Stimulated activated effector memory CD8-positive, alpha-beta T cell treated with anti-CD3 and anti-CD28 coated beads, Interleukin-12 subunit alpha, Interleukin-12 subunit beta, amount 100 ng/mL, for 72 hours (primary cell): ENCODE data around the gene GLS.
"Not testable (repeated sequence)": the region's sequence is repeated elsewhere in the genome, so short reads cannot be mapped to it uniquely, and the experiment has no call there.

Experiments used
- ATAC-seq: fragments of 150-1000 bp; cut with Tn5 transposase; 2 replicates; pipeline ENCODE4 v1.10.0; 2021
- DNase-seq, 2 donors: peaks; one replicate each; pipeline ENCODE4 v3.0.0; 2021 to 2022; ENCODE audit warnings: low spot score in 2 of 2
- H3K27ac Mint-ChIP-seq: one replicate; pipeline ENCODE4 v1.8.0; 2022; ENCODE audit warnings: mild to moderate bottlenecking, mixed read lengths
- H3K36me3 Mint-ChIP-seq: one replicate; pipeline ENCODE4 v1.8.0; 2022; ENCODE audit warnings: mild to moderate bottlenecking, mixed read lengths
- H3K4me1 Mint-ChIP-seq: one replicate; pipeline ENCODE4 v1.8.0; 2022; ENCODE audit warnings: mixed read lengths
- H3K4me3 Mint-ChIP-seq: one replicate; pipeline ENCODE4 v1.8.0; 2022; ENCODE audit warnings: mild to moderate bottlenecking, mixed read lengths
- H3K9me3 Mint-ChIP-seq: one replicate; pipeline ENCODE4 v1.8.0; 2022; ENCODE audit warnings: mixed read lengths

The GLS gene

DNA sequence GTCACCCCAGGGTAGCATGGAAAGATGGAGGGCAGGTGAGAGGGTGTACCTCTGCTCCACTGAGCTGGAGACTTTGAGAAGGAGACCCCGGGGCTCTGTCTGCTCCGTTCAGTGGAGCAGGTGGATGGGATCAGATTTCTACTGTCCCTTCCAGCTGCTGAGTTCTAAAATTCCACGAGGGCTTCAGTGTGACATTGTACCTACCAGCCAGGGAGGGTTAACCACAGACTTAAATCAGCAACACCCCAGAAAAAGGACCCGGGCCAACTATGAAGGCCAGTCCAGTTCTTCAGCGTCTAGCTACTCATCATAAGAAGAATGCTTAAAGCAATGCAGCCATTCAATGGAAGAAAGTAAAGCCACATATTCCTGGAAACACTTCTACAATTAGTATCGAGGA lies 109.5 kb downstream of the GLS start:
- Mint-ChIP-seq H3K36me3 (peaks cover 100% of the 10 kb centered on the region), H3K4me3 (no peak overlapping the region), H3K27ac (no peak overlapping the region), H3K9me3 (peaks cover 3% of the 10 kb centered on the region), H3K4me1 (peaks cover 21% of the 10 kb centered on the region)
- ATAC-seq (no peak), DNase-seq (no peak)

DNA sequence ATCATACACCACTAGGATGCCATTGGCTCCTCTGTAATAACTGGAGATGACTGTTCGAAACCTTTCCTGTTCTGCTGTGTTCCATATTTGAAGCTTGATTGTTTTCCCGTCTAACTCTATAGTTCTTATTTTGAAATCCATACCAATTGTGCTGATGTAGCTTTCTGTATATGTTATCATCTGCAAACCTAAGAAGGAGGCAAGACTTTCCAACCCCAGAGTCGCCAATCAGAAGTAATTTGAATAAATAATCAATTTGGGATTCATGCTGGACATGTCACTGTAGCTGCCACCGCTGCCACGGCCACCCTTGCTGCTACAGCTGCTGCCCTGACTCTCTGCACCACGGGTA lies 112.6 kb downstream of the GLS start:
- ATAC-seq (no peak), DNase-seq (no peak)
- Mint-ChIP-seq H3K9me3 (peaks cover 8% of the 10 kb centered on the region), H3K36me3 (peaks cover 100% of the 10 kb centered on the region), H3K4me1 (peaks cover 34% of the 10 kb centered on the region), H3K4me3 (no peak overlapping the region), H3K27ac (peak overlapping the region; percentile 83)

DNA sequence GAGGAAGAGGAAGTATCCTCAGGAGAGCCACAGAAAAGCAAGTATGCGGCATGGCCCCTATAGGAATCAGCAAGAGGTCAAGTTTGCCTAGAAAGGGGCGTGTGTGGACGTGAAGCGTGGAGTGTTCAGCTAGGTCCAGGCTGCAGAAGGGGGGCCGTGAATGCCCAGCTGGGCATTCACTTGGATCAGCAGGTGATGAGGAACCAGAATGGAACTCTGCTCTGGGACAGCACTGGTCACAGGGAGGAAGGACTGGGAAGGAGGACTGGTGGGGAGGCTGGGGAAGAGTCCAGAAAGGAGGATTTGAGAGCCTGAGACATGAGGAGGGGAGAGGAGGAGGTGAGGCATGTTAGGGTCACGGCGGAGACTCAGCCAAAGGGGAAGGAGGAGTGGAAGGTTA lies 113.5 kb downstream of the GLS start:
- no peak for DNase-seq
- Mint-ChIP-seq H3K4me1 (peaks cover 38% of the 10 kb centered on the region), H3K4me3 (no peak overlapping the region), H3K36me3 (peaks cover 100% of the 10 kb centered on the region), H3K9me3 (peaks cover 8% of the 10 kb centered on the region), H3K27ac (peak overlapping the region; percentile 83)
- no peak for ATAC-seq

DNA sequence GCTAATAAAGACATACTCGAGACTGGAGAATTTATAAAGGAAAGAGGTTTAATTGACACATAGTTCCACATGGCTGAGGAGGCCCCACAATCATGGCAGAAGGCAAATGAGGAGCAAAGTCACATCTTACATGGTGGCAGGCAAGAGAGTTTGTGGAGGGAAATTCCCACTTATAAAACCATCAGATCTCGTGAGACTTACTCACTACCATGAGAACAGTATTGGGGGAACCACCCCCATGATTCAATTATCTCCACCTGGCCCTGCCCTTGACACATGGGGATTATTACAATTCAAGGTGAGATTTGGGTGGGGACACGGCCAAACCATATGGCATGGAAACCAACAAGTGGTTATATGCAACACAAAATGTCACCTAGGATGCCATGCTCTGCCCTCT lies 114.7 kb downstream of the GLS start:
- Mint-ChIP-seq H3K4me1 (peaks cover 50% of the 10 kb centered on the region), H3K36me3 (peaks cover 100% of the 10 kb centered on the region), H3K27ac (peak overlapping the region; percentile 83)
- not testable (repeated sequence) for ATAC-seq, DNase-seq, H3K9me3 Mint-ChIP-seq, H3K4me3 Mint-ChIP-seq

DNA sequence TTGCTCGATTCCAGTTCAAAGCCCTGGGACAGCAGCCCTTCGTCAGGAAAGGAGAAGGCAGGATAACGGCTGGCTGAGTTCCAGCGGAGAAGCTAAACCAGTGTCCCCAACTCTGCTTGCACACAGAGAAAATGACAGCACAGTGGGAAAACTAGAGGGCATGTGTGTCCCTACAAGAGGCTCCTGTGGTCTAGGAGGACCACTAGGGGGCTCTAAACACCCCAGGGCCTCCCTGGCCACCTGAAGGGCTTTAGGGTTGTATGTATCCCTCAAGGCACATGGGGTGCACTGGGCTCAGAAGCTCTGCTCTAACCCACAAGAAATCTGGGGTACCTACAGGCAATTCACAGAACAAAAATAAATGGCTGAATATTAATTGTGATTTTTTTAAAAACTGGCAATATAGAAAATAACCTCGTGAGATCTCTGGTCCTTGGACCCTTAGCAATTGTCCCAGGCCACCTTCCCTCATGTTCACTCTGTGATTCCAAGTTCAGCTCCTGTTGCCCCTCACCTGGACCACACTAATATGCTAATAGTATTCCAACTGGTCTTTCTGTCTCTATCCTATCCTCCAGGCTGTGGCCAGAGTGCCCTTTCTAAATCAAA lies 115.8 kb downstream of the GLS start:
- Mint-ChIP-seq H3K36me3 (peaks cover 100% of the 10 kb centered on the region), H3K4me3 (no peak overlapping the region), H3K27ac (peak overlapping the region; percentile 83), H3K9me3 (peaks cover 8% of the 10 kb centered on the region), H3K4me1 (peaks cover 61% of the 10 kb centered on the region)
- DNase-seq (no peak), ATAC-seq (peak; percentile 50)

DNA sequence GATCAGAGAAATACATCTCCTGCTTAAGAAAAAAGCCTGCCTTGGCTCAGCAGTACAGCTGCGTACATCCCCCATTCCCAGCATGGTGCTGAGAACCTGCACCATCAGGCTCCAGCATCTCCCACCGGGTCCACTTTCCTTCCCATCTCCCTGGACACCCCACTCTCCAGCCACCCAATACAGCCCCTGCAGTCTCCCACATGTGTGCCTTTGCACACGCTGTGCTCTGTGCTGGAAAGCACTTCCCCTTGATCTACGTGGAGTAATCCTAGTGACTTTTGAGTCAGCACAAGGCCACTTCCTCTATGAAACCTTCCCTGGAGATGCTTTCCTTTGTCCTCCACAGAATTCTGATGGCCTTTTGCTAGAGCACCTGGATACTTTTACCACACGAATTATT lies 116.3 kb downstream of the GLS start:
- ATAC-seq (no peak), DNase-seq (no peak)
- H3K27ac Mint-ChIP-seq: peak overlapping the region; percentile 83
- peaks cover 8% of the 10 kb centered on the region for H3K9me3 Mint-ChIP-seq
- H3K4me3 Mint-ChIP-seq: no peak overlapping the region
- peaks cover 100% of the 10 kb centered on the region for H3K36me3 Mint-ChIP-seq
- peaks cover 66% of the 10 kb centered on the region for H3K4me1 Mint-ChIP-seq

DNA sequence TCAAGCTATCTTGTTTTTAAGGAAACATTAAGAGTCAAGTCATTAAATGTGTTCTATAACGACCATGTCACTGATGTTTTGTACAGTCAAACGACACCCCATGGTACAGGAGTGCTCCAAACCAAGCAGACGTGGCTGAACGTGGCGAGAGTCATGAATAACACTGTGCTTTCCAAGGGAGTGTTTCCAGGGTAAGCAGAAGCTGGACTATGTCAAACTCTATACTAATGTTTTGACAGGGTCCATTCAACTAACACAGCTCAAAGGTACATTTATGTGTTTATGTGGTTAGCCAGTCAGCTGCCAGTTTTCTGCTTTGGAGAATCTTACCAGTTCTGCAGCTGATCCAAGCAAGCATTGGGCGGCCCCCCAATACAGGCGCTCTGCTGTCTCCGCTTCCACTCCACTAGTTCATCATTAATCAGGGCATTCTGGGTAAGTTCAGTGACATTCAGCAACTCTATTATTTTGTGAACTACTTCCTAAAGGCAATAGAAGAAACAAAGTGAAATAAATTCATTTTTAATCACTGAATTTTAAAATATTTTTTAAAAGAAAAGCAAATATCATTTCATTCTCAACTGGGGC lies 117.0 kb downstream of the GLS start:
- Mint-ChIP-seq H3K27ac (peak overlapping the region; percentile 83), H3K4me3 (no peak overlapping the region), H3K36me3 (peaks cover 100% of the 10 kb centered on the region), H3K4me1 (peaks cover 72% of the 10 kb centered on the region), H3K9me3 (peaks cover 8% of the 10 kb centered on the region)
- ATAC-seq (no peak), DNase-seq (no peak)

DNA sequence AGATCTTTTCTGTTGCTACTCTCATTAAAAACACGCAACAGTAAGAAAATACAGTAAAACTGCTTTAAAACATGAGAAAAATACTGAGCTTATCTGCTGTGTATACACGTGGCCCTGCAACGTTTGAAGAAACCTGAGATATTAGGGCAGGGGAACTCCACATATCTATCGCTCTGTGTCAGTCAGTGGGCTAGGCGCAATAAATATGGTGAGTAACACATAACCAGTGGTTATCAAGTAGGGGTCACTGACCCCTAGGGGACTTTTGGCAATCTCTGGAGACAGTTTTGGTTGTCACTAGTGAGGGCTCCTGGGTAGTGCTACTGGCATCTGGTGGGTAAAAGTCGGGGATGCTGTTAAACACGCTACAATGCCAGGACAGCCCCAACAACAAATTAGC lies 118.4 kb downstream of the GLS start:
- Mint-ChIP-seq H3K4me1 (peaks cover 79% of the 10 kb centered on the region), H3K9me3 (peaks cover 13% of the 10 kb centered on the region)

DNA sequence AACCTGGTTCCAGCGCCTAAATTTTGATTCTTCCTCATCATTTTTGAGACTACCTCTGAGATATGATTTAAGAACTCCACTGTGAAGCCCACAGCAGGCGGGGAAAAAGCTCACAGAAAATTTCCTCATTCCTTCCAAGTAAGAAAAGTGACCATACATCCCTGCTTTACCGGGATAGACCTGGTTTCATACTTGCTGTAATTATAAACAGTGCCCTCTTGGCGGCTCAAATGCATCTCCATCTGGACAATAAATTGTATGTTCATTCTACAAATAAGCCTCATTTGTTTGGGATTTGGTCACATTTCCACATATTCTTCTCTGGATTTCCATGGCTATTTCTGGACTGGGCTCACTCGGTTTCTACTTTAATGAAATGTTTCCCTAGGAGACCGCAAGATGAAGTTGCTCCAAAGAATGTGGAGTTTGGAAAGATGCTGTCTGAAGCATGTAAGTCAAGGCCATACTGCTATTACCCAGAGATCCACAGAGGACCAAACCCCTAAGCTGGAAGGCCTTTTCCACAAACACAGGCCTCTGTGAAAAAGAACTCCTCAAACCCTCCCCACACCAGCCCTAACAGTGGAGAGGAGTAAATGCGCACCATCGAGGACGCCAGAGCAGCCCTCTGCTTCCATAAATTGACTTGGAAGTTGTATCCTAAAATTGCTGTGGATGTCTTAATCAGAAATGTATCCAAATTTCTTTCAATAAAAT lies 119.5 kb downstream of the GLS start:
- Mint-ChIP-seq H3K36me3 (peaks cover 100% of the 10 kb centered on the region), H3K4me1 (peaks cover 77% of the 10 kb centered on the region), H3K9me3 (peaks cover 10% of the 10 kb centered on the region), H3K4me3 (no peak overlapping the region), H3K27ac (peak overlapping the region; percentile 67)
- DNase-seq (no peak), ATAC-seq (no peak)

More for the DNA sequence above, 118.4 kb downstream of the GLS start:
- Mint-ChIP-seq H3K27ac (peak overlapping the region; percentile 67), H3K4me3 (no peak overlapping the region), H3K36me3 (peaks cover 100% of the 10 kb centered on the region)
- ATAC-seq (peak; percentile 93), DNase-seq (no peak)

DNA sequence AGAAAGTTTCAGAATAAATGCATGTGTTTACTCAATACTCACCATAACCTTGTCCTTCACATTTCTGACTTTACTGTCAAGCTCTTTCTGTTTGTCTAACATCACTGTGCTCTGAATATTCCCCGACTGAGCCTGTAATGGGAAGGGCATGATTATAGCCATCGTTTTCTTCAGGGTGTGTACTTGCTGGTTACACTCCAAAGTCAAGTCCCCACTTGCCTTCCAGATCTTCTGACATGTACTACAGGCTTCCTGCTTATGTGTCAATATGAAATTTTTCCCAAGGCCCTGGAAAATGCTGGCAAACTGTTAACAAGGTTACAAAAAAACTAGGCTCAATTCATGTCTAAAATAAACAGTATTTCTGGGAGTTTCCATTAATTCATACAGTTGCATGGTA lies 120.4 kb downstream of the GLS start:
- Mint-ChIP-seq H3K4me3 (peak overlapping the region; percentile 1), H3K36me3 (peaks cover 100% of the 10 kb centered on the region), H3K9me3 (peaks cover 5% of the 10 kb centered on the region), H3K4me1 (peaks cover 71% of the 10 kb centered on the region), H3K27ac (peak overlapping the region; percentile 67)
- ATAC-seq (peak; percentile 15), DNase-seq (no peak)

DNA sequence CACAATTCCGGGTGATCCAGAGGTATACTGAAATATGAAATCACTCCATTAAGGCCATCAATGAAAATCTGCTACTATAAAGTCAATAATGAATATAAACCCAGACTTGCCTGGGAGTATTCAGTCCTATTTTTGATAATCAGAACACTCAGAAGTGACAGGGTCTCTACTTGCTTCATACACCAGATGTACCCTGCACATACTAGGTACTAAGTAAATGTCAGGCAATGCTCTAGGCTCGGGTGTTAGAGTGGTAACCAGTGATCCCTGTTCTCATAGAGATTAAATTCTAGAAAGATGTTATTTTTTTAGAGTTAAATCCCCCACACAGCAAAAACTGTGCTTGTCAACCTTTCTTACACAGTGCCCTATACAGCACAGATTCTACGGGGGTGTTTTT lies 121.0 kb downstream of the GLS start:
- no peak for DNase-seq
- no peak overlapping the region for H3K4me3 Mint-ChIP-seq
- H3K27ac Mint-ChIP-seq: peak overlapping the region; percentile 67
- no peak for ATAC-seq
- peaks cover 100% of the 10 kb centered on the region for H3K36me3 Mint-ChIP-seq
- peaks cover 5% of the 10 kb centered on the region for H3K9me3 Mint-ChIP-seq
- H3K4me1 Mint-ChIP-seq: peaks cover 67% of the 10 kb centered on the region

DNA sequence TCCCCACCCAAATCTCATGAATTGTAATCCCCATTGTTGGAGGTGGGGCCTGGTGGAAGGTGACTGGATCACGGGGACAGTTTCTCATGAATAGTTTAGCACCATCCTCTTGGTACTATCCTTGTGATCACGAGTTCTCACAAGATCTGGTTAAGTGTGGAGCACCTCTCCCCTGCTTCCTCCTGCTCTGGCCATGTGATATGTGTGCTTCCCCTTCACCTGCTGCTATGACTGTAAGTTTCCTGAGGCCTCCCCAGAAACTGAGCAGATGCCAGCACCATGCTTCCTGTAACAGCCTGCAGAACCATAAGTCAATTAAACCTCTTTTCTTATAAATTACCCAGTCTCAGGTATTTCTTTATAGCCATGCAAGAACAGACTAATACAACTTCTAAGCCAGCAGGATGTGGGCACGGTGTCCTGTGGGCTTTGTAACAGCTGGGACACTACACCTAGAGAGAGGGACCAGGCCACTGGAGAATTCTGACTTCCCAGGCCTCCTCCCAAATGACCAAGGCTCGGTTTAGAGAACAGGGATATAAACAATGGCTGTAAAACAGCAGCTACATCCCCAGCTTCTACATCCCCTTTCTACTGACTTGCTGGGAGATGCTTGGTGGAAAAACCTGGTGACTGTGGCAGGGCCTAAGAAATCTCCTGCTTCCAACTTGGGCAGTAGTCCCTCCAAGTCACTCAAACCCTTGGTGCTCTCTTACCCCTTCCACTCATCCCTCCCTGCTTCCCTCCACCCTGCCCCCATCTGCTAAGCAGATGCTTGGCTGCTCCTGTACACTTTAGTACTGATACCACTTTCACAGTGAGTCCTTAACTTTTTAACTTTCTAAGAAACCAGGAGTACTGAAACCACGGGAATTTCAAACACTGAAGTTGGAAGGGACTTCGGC lies 123.0 kb downstream of the GLS start:
- peaks cover 100% of the 10 kb centered on the region for H3K36me3 Mint-ChIP-seq
- no peak for DNase-seq
- H3K9me3 Mint-ChIP-seq: peaks cover 5% of the 10 kb centered on the region
- H3K27ac Mint-ChIP-seq: peak overlapping the region; percentile 84
- ATAC-seq: no peak
- no peak overlapping the region for H3K4me3 Mint-ChIP-seq
- peaks cover 72% of the 10 kb centered on the region for H3K4me1 Mint-ChIP-seq

DNA sequence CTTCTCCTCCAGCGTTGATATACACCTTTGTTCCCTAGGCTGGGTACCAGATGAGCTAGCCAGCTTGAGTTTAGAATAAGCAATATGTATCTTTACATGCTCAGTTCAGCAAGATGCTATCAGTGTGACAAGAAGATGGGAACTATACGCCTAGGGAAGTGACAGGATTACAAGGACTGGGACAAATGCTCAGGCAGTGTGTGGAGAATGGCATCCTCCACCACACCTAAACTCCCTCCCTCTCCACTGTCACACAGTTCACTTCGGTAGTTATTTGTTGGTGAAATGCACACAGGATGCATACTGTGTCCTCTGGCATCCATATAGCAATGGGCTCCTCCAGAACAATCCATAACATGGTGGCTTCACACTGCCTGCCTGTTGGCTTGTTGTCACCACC lies 125.7 kb downstream of the GLS start:
- H3K4me1 Mint-ChIP-seq: peaks cover 62% of the 10 kb centered on the region
- H3K9me3 Mint-ChIP-seq: peaks cover 5% of the 10 kb centered on the region
- ATAC-seq (no peak), DNase-seq (no peak)
- no peak overlapping the region for H3K4me3 Mint-ChIP-seq
- H3K36me3 Mint-ChIP-seq: peaks cover 95% of the 10 kb centered on the region
- H3K27ac Mint-ChIP-seq: no peak overlapping the region

DNA sequence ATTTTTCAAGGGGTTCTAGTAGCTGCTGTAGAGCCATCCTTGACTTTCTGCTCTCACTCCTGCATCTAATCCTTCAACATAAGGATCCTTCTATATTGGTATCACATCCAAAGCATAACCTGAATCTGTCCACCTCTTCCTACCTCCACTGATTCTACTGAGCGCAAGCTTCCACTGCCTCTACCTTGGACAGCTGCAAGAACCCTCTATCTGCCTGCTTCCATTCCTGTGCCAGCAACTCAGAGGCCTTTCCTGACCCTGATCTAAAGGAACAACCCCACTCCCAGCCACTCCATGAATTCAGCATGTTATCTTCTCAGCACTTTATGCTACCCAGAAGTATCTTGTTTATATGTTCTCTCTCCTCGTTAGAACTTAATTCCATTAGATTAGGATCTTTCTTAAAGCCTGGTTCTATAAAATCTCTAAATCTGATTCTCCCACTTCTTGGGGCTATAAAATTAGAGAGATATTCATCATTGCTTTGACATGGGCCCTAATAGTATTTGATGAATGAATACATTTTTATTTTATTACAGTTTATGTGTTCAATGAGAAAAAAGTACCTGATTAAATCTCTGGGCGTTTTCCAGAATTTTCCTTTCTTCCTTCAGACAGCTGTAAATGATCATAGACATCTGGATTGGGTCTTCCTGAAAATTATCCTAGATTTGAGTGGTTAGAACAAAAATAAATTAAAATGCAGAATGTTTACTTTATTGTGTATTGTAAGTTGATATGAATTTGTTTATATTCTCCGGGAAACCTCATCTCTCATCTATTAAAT lies 126.6 kb downstream of the GLS start:
- Mint-ChIP-seq H3K36me3 (peaks cover 86% of the 10 kb centered on the region), H3K9me3 (peaks cover 5% of the 10 kb centered on the region), H3K27ac (peak overlapping the region; percentile 46), H3K4me3 (no peak overlapping the region), H3K4me1 (peaks cover 59% of the 10 kb centered on the region)
- ATAC-seq (no peak), DNase-seq (no peak)

DNA sequence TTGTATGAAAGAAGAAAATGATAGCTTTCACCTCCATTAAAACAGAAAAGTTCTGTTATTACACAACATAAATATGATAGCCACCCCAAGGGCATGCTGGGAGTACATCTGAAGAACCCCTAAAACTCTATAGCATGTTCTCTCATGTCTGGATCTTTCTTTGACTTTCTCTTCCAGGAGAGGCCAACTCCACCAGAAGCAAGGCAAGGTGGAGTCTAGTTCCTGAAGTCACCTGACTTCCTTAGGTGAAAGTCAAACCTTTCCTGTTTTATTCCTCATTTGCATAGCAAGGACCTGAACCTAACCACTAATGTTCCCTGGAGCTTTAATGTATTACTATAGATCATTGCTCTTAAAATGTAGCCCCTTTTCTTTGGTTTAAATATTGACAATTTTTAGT lies 127.7 kb downstream of the GLS start:
- no peak for DNase-seq
- no peak overlapping the region for H3K4me3 Mint-ChIP-seq
- no peak for ATAC-seq
- peaks cover 75% of the 10 kb centered on the region for H3K36me3 Mint-ChIP-seq
- peak overlapping the region; percentile 46 for H3K27ac Mint-ChIP-seq
- H3K4me1 Mint-ChIP-seq: peaks cover 54% of the 10 kb centered on the region
- peaks cover 4% of the 10 kb centered on the region for H3K9me3 Mint-ChIP-seq
